K562 (cell line): ENCODE results near the gene LY6G5B. TPM values are rescaled to one million over a fixed set of nuclear protein-coding genes. Genes with fewer than 3 reads are reported as not detected.

Experiments used
- CEBPG ChIP-seq, 3 experiments: fragments of 200-800 bp in 1 of 3; sonication (Bioruptor generic) in 1 of 3; sonication (generic) in 1 of 3; formaldehyde crosslinking in 1 of 3; IDR thresholded peaks in 2 of 3; conservative IDR thresholded peaks in 1 of 3; 2 replicates each; pipeline versions ENCODE4 v1.6.1 to v1.8.0; 2016 to 2022; ENCODE audit warnings: missing compliant biosample characterization in 2 of 3, missing genetic modification characterization in 2 of 3, mild to moderate bottlenecking in 1 of 3, missing genetic modification reagents in 1 of 3
- CREB1 ChIP-seq, 2 experiments: sonication (generic) in 1 of 2; formaldehyde crosslinking in 1 of 2; IDR thresholded peaks; 2 replicates each; pipeline versions ENCODE4 v1.6.1 to v1.8.0; 2012 to 2022; ENCODE audit warnings: inconsistent platforms in 1 of 2, mild to moderate bottlenecking in 1 of 2, missing genetic modification reagents in 1 of 2, moderate library complexity in 1 of 2
- DACH1 ChIP-seq: fragments of 450-650 bp; IDR thresholded peaks from 2 replicates; pipeline ENCODE4 v1.6.1; 2018; ENCODE audit not compliant: partially characterized antibody
- KAT2B ChIP-seq: IDR thresholded peaks from one replicate; pipeline ENCODE4 v1.6.1; 2012; ENCODE audit warnings: low read depth, mild to moderate bottlenecking, control low read depth, inconsistent platforms, low read length, moderate library complexity
- PRPF4 ChIP-seq: fragments of 200-400 bp; formaldehyde crosslinking; IDR thresholded peaks from one replicate; pipeline ENCODE4 v1.6.1; 2017; ENCODE audit warnings: low read length, low read depth, mild to moderate bottlenecking; ENCODE audit not compliant: insufficient read depth, poor library complexity, severe bottlenecking
- PURB ChIP-seq: sonication (generic); formaldehyde crosslinking; IDR thresholded peaks from 2 replicates; pipeline ENCODE4 v1.9.0; 2021; ENCODE audit warnings: low read depth, mild to moderate bottlenecking, missing genetic modification reagents
- SMARCC2 ChIP-seq: fragments of 450-650 bp; IDR thresholded peaks from 2 replicates; pipeline ENCODE4 v1.6.1; 2017; ENCODE audit warnings: antibody characterized with exemption, moderate library complexity, mild to moderate bottlenecking, low read depth
- ZFP1 ChIP-seq: fragments of 450-650 bp; formaldehyde crosslinking; IDR thresholded peaks from 2 replicates; pipeline ENCODE4 v1.4.0; 2020; ENCODE audit warnings: mild to moderate bottlenecking, mixed read lengths
- ZFP36 ChIP-seq: fragments of 150-350 bp; IDR thresholded peaks from 2 replicates; pipeline ENCODE4 v1.6.1; 2018; ENCODE audit warnings: low read length, low read depth; ENCODE audit not compliant: partially characterized antibody
- ZNF232 ChIP-seq: sonication (generic); formaldehyde crosslinking; IDR thresholded peaks from 2 replicates; pipeline ENCODE4 v1.8.0; 2022; ENCODE audit warnings: mild to moderate bottlenecking, missing genetic modification reagents
- ZNF764 ChIP-seq: fragments of 250-450 bp; sonication (Bioruptor Pico); IDR thresholded peaks from 2 replicates; pipeline ENCODE4 v1.4.0; 2020; ENCODE audit warnings: low read depth, mild to moderate bottlenecking, moderate library complexity
- polyA plus RNA-seq, 8 experiments: library from polyadenylated mRNA; depleted of rRNA in 4 of 8; stranded (reverse) in 5 of 8; unstranded in 3 of 8; fragments of >200 nt; fragmentation: Nextera tagmentation in 2 of 8; fragmentation: Illumina TruSeq in 1 of 8; extraction: Ambion mirVana in 2 of 8; extraction: Trizol in 1 of 8; gene quantifications; 2 replicates each; pipeline versions ENCODE4 v1.2.1 to v1.2.3, GENCODE V29; 2011 to 2014; ENCODE audit warnings: inconsistent platforms in 1 of 8, missing spikeins in 1 of 8
- total RNA-seq, 7 experiments: library from RNA; depleted of rRNA in 6 of 7; stranded (reverse); fragments of >200 nt in 6 of 7; fragmentation: Illumina TruSeq in 2 of 7; extraction: Trizol in 2 of 7; gene quantifications; 2 replicates each; pipeline versions ENCODE4 v1.2.1 to v1.2.3, GENCODE V29; 2011 to 2021; ENCODE audit warnings: low replicate concordance in 1 of 7
- TF ChIP-seq, protein P1 (sequence below): sonication (generic); formaldehyde crosslinking; IDR thresholded peaks from 2 replicates; pipeline ENCODE4 v1.5.0; 2020; ENCODE audit warnings: missing genetic modification reagents
- TF ChIP-seq, protein P2 (sequence below): sonication (generic); formaldehyde crosslinking; IDR thresholded peaks from 2 replicates; pipeline ENCODE4 v1.9.0; 2022; ENCODE audit warnings: mild to moderate bottlenecking, missing genetic modification reagents
- TF ChIP-seq, protein P3 (sequence below), 2 experiments: fragments of 450-650 bp in 1 of 2; sonication (generic) in 1 of 2; formaldehyde crosslinking in 1 of 2; IDR thresholded peaks in 1 of 2; conservative IDR thresholded peaks in 1 of 2; 2 replicates each; pipeline versions ENCODE4 v1.6.1 to v1.8.1; 2016 to 2023; ENCODE audit warnings: mild to moderate bottlenecking in 2 of 2, moderate library complexity in 2 of 2, inconsistent platforms in 1 of 2, missing genetic modification reagents in 1 of 2
- TF ChIP-seq, protein P4 (sequence below): fragments of 250-450 bp; sonication (Bioruptor Pico); IDR thresholded peaks from 2 replicates; pipeline ENCODE4 v1.8.0; 2021; ENCODE audit warnings: moderate library complexity, mild to moderate bottlenecking, inconsistent platforms
- TF ChIP-seq, protein P5 (sequence below): sonication (generic); formaldehyde crosslinking; IDR thresholded peaks from 2 replicates; pipeline ENCODE4 v1.8.1; 2023; ENCODE audit warnings: mild to moderate bottlenecking, missing genetic modification reagents

Gene LY6G5B
- total and polyA plus RNA-seq, 9 of the 15 experiments (the other 6 are each of a cell fraction or from before 2014, with no cell fraction given): 6.0 to 27.0 (median 7.5) TPM

DNA sequence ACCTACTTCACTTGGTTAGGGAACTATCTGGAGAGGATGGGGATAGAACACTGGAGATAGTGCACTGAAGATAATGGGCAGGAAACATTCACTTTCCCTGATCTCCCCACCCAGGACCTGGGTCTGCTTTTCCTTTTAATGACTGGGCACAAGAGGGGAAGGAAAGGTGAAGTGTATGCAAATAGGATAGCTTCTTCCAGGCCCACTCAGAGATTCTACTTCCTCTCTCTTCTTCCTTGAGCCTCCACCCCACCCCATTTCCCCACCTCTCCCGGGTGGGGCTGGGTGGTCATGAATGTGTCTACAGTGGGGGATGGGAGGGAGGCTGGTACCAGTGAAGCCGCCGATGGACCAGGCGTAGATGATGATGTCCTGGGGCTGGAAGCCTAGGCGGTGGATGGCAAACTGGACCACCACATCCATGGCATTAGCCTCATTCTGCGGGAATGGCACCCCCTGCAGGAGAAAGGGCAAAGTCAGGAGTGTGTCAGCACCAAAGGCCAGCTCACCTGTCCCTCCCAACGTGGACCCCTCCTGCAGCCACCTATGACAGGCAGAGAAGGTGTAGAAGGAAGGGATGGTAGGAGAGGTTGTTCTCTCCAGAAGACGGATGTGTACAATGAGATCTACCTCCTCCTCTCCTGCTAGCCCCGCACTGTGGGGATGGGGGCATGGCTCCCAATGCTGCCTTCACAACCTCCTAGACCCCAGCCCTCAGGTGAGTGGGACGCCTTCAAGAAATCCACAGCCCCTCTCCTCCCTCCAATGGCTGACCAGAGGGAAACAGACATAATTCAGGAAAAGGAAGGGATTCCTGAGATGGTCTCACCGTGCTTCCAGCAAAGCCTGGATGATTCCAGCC lies 19.7 kb downstream of the LY6G5B start (continued):
- TF ChIP-seq, protein P1, sequence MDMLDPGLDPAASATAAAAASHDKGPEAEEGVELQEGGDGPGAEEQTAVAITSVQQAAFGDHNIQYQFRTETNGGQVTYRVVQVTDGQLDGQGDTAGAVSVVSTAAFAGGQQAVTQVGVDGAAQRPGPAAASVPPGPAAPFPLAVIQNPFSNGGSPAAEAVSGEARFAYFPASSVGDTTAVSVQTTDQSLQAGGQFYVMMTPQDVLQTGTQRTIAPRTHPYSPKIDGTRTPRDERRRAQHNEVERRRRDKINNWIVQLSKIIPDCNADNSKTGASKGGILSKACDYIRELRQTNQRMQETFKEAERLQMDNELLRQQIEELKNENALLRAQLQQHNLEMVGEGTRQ: no peak
- TF ChIP-seq, protein P2, sequence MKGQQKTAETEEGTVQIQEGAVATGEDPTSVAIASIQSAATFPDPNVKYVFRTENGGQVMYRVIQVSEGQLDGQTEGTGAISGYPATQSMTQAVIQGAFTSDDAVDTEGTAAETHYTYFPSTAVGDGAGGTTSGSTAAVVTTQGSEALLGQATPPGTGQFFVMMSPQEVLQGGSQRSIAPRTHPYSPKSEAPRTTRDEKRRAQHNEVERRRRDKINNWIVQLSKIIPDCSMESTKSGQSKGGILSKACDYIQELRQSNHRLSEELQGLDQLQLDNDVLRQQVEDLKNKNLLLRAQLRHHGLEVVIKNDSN (CRISPR knock-in tag): no peak; the same call in 1 of the 2 replicates
- TF ChIP-seq, protein P3, sequence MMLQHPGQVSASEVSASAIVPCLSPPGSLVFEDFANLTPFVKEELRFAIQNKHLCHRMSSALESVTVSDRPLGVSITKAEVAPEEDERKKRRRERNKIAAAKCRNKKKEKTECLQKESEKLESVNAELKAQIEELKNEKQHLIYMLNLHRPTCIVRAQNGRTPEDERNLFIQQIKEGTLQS (IDR thresholded peaks at IDR 0.05): no peak
- TF ChIP-seq, protein P3 (CRISPR knock-in tag; conservative IDR thresholded peaks at IDR 0.05): no peak
- TF ChIP-seq PURB (CRISPR knock-in tag): no peak
- TF ChIP-seq CREB1 (IDR thresholded peaks at IDR 0.05): no peak
- TF ChIP-seq CREB1 (CRISPR knock-in tag; IDR thresholded peaks at IDR 0.05): no peak
- TF ChIP-seq ZFP1 (CRISPR knock-in tag): no peak
- no peak for TF ChIP-seq KAT2B
- 0 out of 2 replicates have a peak, but pooled peaks have one; percentile 13 for TF ChIP-seq CEBPG (CRISPR knock-in tag; IDR thresholded peaks at IDR 0.05)
- TF ChIP-seq CEBPG (tag; conservative IDR thresholded peaks at IDR 0.05 in 1 of 2, IDR thresholded peaks at IDR 0.05 in 1 of 2): no peak
- no peak for TF ChIP-seq DACH1
- no peak for TF ChIP-seq ZNF764
- TF ChIP-seq, protein P4, sequence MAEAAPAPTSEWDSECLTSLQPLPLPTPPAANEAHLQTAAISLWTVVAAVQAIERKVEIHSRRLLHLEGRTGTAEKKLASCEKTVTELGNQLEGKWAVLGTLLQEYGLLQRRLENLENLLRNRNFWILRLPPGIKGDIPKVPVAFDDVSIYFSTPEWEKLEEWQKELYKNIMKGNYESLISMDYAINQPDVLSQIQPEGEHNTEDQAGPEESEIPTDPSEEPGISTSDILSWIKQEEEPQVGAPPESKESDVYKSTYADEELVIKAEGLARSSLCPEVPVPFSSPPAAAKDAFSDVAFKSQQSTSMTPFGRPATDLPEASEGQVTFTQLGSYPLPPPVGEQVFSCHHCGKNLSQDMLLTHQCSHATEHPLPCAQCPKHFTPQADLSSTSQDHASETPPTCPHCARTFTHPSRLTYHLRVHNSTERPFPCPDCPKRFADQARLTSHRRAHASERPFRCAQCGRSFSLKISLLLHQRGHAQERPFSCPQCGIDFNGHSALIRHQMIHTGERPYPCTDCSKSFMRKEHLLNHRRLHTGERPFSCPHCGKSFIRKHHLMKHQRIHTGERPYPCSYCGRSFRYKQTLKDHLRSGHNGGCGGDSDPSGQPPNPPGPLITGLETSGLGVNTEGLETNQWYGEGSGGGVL (CRISPR knock-in tag): no peak
- TF ChIP-seq ZFP36: no peak
- TF ChIP-seq, protein P5, sequence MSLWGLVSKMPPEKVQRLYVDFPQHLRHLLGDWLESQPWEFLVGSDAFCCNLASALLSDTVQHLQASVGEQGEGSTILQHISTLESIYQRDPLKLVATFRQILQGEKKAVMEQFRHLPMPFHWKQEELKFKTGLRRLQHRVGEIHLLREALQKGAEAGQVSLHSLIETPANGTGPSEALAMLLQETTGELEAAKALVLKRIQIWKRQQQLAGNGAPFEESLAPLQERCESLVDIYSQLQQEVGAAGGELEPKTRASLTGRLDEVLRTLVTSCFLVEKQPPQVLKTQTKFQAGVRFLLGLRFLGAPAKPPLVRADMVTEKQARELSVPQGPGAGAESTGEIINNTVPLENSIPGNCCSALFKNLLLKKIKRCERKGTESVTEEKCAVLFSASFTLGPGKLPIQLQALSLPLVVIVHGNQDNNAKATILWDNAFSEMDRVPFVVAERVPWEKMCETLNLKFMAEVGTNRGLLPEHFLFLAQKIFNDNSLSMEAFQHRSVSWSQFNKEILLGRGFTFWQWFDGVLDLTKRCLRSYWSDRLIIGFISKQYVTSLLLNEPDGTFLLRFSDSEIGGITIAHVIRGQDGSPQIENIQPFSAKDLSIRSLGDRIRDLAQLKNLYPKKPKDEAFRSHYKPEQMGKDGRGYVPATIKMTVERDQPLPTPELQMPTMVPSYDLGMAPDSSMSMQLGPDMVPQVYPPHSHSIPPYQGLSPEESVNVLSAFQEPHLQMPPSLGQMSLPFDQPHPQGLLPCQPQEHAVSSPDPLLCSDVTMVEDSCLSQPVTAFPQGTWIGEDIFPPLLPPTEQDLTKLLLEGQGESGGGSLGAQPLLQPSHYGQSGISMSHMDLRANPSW (CRISPR knock-in tag): peak; percentile 19
- TF ChIP-seq SMARCC2: no peak
- no peak for TF ChIP-seq PRPF4
- TF ChIP-seq ZNF232: no peak
